CD4-positive, alpha-beta T cell treated with Interleukin-2 at 100 ng/mL for 4 hours (primary cell): ENCODE measurements around the gene MINDY4.
A peak's percentile ranks its signal among the peaks of the same experiment; 100 is the strongest.

ENCODE experiments used
- DNase-seq: peaks from one replicate; pipeline ENCODE4 v3.0.0-alpha.2; 2020; ENCODE audit warnings: low spot score

Gene MINDY4

DNA sequence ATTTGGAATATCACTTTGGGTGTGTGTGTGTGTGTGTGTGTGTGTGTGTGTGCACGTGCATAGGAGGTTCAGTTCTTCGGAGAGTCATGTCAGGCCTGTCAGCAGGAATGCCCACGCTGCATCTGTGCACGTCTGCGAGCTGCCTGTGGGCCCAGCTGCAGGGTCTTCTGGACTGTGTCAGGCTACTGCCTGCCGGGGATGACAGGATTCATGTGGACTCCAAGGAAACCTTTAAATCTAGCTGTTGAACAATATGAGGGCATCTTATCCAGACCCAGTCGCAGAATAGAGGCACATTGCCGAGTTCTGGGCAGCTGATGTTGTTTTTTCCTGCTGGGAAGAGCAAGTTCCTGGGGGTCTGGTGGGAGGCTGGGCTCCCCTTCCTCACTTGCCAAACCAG, 159.4 kb downstream of the MINDY4 start:
- DNase-seq: no peak

- no peak for DNase-seq
These were observed 160.1 kb downstream of the MINDY4 start for GRCh38 chr7:30931161-30931928.

DNA sequence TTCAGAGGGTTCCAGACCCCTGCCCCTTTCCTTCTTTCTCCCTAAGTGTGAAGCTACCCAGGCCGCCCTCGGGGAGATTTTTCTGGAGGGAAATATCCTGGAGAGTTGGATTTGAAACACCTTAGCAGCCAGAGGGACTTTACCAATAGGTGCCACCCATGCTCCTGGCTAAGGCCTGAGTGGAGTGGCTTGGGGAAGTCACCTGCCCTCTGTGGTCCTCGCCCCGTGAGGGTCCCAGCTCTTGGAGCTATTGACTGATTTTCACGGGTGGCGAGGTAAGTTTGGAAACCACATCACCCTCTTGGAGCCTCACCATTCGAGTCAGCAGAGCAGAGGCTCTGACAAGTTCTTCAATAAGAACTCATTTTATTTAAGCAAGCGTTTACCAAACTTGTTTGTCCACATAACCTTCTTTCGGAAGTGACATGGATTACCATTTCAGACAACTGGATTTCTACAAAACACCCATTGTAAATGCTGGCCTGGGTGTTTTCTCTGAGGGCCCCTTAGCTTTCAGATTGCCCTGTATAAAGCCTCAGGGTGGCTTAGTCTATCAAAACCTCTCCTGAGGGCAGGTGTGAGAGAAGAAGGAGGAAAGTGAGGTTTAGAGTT, 160.8 kb downstream of the MINDY4 start:
- DNase-seq: no peak

- DNase-seq: no peak
These were observed 161.3 kb downstream of the MINDY4 start for GRCh38 chr7:30932562-30932961.

GRCh38 chr7:30933124-30933974, 162.1 kb downstream of the MINDY4 start:
- no peak for DNase-seq

DNA sequence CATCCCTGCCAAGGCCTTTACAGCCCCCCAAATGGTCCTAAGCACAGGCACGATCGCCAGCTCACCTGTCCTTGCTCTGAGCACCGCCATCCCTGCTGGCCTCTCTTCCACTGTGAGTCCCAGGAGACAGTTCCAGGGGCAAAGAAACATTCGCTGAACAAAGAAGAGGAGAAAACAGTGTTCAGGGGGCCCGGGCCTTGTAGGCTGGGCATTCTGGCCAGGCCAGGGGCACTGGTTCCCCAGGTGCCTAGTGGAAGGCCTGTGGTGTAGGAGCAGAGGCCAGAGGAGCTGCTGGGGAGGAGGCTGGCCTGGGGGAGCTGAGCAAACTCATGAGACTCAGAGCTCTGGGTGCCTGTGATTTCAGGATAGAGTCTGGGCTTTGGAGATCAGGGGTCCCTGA, 163.0 kb downstream of the MINDY4 start:
- no peak for DNase-seq

GRCh38 chr7:30934732-30935568, 163.7 kb downstream of the MINDY4 start:
- no peak for DNase-seq

DNA sequence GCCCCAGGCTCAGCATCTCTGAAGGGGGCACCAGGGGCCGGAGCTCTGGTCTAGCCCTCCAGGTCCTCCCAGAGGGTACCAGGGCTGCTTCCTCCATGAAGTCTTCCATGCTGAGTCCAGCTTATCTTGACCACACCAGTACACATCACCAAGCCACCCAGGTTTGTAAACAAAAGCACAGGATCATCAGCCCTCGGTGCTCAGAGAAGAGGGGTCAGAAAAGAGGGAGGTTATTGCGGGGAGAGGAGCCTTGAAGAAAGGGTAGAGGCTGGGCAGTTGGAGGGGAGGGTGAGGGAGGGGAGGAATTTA, 164.3 kb downstream of the MINDY4 start:
- DNase-seq: no peak

- DNase-seq: no peak
These were observed 165.5 kb downstream of the MINDY4 start for GRCh38 chr7:30936650-30937245.

GRCh38 chr7:30937416-30937815, 166.2 kb downstream of the MINDY4 start:
- no peak for DNase-seq

DNA sequence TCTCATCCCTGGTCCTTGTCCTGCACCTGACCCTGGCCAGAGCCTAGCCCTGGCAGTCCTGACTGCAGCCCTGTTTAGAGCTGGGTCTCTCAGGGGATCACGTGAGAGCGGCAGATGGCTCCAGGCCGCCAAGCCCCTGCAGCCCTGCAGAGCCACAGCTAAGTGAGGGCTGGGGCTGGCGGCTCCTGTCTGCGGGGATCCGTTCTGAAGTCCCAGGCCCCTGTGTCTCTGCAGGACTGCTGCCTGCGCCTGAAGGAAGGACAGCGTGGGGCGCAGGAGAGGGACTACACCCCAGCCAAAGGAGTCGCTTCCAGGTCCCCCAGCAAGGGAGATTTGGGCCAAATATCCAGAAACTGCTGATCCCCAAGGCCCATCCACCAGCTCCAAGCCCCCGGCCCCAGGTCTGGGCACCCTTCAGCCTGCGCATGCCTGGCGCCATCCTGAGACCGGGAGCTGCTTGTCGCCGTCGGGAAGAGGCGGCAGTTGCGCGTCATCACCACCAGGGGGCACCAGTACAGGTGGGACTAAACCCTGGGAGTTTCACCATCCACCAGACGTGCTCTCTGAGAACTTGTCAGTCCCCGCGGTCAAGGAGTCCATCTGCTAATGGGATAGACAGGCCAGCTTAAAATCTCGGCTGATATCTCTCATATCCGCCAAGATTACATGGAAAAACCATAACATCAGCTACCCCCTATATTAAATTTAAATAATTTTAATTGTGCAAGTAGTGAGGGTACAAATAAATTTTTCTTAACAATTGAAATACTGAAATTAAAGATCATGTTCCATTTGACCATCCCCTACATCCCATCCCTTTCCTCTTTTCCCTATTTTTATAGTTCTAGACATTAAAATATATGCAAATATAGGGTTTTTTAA, 167.5 kb downstream of the MINDY4 start:
- peak; percentile 55 for DNase-seq

- DNase-seq: no peak
These were observed 170.5 kb downstream of the MINDY4 start for GRCh38 chr7:30941582-30942323.
